NCI-H510A (cell line): ENCODE results near the gene NAGK.

Experiments
- DNase-seq: peaks from one replicate; lab custom pipeline; 2025; lab: John Stamatoyannopoulos, UW

Gene NAGK

GRCh38 chr2:71108091-71108490 is 39.6 kb downstream of the NAGK start:
- no peak for DNase-seq

GRCh38 chr2:71113843-71114242 is 45.4 kb downstream of the NAGK start:
- no peak for DNase-seq

GRCh38 chr2:71117063-71117462 is 48.6 kb downstream of the NAGK start:
- no peak for DNase-seq

- no peak for DNase-seq
Observed at GRCh38 chr2:71120195-71120594, 51.7 kb downstream of the NAGK start.

GRCh38 chr2:71121479-71121878 is 53.0 kb downstream of the NAGK start:
- no peak for DNase-seq

GRCh38 chr2:71122387-71123298 is 54.2 kb downstream of the NAGK start:
- DNase-seq = no peak

GRCh38 chr2:71125506-71126294 is 57.3 kb downstream of the NAGK start:
- no peak for DNase-seq

- no peak for DNase-seq
Observed at GRCh38 chr2:71126957-71127356, 58.5 kb downstream of the NAGK start.
